Pulmonary artery endothelial cell (primary cell): ENCODE measurements around the gene AGTPBP1. TPM values are rescaled to one million over a fixed set of nuclear protein-coding genes. Genes with fewer than 3 reads are reported as not detected.
"Not testable (repeated sequence)": the region's sequence is repeated elsewhere in the genome, so short reads cannot be mapped to it uniquely, and the experiment has no call there.

Source experiments
- DNase-seq: peaks from one replicate; pipeline ENCODE4 v3.0.0-alpha.2; 2011; ENCODE audit warnings: low read depth, low spot score
- total RNA-seq: library from RNA; depleted of rRNA; stranded (reverse); fragments of >200 nt; gene quantifications from 2 replicates; pipeline ENCODE4 v1.2.3, GENCODE V29; 2014

The AGTPBP1 gene, protein sequence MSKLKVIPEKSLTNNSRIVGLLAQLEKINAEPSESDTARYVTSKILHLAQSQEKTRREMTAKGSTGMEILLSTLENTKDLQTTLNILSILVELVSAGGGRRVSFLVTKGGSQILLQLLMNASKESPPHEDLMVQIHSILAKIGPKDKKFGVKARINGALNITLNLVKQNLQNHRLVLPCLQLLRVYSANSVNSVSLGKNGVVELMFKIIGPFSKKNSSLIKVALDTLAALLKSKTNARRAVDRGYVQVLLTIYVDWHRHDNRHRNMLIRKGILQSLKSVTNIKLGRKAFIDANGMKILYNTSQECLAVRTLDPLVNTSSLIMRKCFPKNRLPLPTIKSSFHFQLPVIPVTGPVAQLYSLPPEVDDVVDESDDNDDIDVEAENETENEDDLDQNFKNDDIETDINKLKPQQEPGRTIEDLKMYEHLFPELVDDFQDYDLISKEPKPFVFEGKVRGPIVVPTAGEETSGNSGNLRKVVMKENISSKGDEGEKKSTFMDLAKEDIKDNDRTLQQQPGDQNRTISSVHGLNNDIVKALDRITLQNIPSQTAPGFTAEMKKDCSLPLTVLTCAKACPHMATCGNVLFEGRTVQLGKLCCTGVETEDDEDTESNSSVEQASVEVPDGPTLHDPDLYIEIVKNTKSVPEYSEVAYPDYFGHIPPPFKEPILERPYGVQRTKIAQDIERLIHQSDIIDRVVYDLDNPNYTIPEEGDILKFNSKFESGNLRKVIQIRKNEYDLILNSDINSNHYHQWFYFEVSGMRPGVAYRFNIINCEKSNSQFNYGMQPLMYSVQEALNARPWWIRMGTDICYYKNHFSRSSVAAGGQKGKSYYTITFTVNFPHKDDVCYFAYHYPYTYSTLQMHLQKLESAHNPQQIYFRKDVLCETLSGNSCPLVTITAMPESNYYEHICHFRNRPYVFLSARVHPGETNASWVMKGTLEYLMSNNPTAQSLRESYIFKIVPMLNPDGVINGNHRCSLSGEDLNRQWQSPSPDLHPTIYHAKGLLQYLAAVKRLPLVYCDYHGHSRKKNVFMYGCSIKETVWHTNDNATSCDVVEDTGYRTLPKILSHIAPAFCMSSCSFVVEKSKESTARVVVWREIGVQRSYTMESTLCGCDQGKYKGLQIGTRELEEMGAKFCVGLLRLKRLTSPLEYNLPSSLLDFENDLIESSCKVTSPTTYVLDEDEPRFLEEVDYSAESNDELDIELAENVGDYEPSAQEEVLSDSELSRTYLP
- total RNA-seq = 23.2 and 24.5 TPM in 2 replicates

DNA sequence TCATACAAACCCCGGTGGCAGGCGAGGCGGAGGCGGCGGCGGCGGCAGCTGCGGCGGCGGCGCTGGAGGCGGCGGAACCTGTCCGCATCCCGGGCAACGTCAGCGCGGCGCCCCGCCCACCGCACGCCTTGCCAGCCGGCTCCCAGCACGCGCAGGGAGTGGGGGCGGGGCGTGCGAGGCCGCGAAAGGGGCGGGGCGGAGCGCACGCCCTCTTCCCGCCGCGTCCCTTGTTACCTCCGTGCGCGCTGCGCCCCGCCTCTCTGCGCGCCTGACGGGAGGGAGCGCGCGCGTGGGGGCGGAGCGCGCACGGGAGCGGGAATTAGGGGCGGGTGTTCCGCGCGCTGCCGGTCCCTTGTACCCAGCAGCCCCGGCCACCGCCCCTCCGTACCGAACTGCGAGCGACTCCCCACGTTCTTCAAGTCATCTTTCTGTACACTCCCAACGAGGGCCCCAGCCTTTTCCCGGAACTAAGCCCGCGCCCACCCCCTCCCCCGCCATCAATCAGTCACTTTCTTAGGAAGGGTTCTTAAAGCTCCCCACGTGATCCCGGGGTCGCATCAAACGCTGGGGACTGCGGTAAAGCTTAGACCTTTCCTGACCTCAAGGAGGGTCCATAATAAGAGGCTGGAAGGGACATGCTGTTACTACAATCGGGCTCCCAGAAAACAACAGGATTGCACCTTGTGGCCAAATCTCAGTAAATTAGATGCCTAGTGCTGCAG lies at the start of gene AGTPBP1:
AGTPBP1 (minus strand) TSS at position 80 of the 722 bp plus-strand sequence. CDS start 29,421 bp downstream, outside the sequence.
- peak; percentile 76 for DNase-seq

DNA sequence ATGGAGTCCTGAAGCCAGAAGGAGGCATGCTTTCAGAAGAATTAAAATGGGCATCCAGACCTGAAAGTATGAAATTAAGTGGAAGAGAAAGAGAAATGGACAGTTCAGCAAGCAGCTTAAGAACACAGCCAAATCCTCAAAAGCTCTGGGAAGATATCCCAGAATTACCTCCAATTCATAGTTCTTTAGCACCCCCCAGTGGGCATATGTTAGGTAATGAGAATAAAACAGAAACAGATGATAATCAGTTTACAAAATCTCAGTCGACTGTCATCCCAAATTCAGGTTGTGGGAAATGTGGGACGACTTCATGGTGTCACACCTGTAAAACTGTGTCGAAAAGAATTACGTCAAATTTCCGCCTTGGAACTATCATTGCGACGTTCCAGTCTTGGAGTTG lies 44.4 kb upstream of the AGTPBP1 start:
- not testable (repeated sequence) for DNase-seq

DNA sequence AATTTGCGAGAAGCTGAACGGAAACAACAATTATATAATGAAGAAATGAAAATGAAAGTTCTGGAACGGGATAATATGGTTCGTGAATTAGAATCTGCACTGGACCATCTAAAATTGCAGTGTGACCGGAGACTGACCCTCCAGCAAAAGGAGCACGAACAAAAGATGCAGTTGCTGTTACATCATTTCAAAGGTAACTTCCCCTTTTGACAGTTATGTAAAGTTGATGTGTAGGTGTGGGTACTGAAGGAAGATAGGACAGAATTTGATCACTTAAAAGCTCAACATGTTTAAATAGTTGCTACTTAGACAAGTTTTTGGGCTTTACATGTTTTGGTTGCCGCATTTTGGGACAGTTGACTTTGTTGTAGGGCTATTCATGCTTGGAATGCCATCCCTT lies 32.1 kb upstream of the AGTPBP1 start:
- DNase-seq = not testable (repeated sequence)

DNA sequence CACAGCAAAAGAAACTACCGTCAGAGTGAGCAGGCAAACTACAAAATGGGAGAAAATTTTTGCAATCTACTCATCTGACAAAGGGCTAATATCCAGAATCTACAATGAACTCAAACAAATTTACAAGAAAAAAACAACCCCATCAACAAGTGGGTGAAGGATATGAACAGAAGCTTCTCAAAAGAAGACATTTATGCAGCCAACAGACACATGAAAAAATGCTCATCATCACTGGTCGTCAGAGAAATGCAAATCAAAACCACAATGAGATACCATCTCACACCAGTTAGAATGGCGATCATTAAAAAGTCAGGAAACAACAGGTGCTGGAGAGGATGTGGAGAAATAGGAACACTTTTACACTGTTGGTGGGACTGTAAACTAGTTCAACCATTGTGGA lies 20.0 kb upstream of the AGTPBP1 start:
- not testable (repeated sequence) for DNase-seq

DNA sequence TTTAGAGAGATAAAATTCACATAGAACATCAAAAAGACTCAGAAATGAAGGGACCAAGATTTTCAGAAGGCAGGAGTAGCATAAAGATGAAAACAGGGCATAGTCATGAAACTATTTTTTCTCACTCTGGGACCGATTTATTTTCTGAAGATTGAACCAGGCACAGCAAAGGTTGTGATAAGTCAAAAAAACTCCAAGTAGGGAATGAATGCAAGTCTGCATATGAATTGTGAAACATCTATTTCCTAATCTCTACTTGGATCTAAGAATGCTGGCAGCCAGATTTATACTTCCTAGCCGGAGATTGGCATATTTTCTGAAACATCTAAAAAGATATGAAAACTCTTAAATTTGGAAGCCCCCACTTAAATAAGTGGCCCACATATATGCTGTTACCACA lies 16.0 kb upstream of the AGTPBP1 start:
- DNase-seq = not testable (repeated sequence)

DNA sequence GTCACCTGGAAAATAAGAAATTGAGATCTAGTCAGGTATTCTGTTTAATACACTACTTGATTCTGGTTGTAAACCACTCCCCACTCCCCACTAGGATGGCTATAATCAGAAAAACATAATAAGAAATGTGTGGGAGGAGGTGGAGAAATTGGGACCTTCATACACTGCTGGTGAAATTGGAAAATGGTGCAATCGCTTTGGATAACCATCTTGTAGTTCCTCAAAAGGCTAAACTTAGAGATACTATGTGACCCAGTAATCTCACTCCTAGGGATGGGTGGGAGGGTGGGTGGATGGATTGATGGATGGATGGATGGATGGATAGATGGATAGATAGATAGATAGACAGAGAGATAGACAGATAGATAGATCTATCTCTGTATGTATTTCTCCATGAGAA lies 14.5 kb upstream of the AGTPBP1 start:
- DNase-seq = not testable (repeated sequence)

DNA sequence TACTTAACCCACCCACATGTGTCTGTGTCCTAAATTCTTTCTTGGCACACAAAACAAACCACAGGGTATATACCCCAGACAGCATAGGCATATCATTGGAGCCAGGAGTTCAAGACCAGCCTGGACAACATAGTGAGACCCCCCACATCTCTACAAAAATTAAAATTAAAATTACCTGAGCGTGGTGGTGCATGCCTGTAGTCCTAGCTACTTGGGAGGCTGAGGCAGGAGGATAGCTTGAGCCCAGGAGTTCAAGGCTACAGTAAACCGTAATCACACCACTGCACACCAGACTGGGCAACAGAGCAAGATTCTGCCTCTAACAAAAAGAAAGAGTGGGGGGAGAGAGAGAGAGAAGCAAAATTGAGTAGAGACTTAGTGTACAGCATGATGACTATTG lies 4.6 kb upstream of the AGTPBP1 start:
- DNase-seq = no peak

DNA sequence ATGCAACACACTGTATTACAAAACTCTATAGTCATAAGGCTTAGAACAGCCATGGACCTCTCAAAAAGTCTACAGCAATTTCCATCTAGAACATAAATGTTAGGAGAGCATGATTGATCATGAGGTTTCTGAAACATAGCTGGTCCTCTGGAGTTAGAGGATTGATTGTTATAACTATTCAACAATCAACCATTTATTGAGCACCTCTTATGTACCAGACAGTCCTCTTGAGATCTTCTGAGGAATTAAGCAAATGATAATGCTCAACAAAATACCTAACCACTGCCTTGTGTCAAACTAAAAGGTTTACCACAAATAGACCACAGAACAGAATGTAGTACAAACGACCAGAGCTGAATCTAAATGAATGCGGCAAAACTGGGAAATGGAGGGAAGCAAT lies 3.4 kb upstream of the AGTPBP1 start:
- no peak for DNase-seq

DNA sequence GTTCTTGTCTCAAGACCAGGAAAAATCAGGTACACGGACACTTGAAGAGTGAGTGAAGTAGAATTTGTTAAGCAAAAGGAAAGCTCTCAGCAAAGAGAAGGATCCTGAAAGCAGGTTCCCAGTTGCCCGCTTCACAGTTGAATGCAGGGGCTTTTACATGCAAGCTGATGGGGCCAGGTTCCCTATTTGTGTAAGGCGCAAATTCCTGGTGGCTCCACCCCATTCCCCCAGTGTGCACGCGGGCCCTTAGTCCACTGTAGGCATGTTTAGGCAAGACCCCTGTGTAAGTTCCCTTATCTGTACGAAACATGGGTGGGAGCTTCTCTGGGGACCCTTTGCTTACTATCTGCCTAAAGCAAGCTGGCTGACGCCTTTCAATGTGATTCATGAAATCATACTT lies 2.7 kb upstream of the AGTPBP1 start:
- no peak for DNase-seq

DNA sequence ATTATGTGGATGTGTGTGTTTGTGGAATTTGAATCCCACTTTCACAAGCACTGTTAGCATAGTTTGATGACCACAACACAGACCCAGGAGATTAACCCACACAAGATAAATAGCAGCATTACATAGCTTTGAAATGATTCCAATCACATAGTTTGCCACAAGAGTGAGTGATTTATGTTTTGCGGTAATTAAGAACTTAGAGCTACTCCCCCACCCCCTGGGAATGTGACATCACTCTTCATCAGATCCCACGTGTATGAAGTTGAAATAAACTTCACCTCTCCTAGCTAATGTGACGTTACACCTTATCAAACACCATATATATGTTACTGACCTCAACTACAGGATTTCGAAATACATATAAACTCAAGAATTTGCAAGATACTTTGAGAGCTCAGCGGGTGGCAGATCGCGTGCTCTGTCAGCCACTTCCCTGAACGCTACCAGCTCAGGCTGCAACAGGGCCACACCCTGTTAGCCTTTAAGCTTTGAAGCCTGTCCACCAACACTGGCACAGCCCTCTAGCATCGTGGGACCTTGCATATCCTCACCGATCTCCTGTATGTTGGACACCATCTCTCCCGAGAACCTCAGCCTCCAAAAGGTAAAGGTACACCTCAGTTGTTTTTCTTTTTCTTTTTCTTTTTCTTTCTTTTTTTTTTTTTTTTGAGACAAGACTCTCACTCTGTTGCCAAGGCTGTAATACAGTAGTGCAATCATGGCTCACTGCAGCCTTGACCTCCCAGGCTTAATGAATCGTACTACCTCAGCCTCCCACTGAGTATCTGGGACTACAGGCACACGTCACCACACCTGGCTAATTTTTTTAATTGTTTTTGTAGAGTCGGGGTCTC lies 1.7 kb upstream of the AGTPBP1 start:
- DNase-seq = no peak

DNA sequence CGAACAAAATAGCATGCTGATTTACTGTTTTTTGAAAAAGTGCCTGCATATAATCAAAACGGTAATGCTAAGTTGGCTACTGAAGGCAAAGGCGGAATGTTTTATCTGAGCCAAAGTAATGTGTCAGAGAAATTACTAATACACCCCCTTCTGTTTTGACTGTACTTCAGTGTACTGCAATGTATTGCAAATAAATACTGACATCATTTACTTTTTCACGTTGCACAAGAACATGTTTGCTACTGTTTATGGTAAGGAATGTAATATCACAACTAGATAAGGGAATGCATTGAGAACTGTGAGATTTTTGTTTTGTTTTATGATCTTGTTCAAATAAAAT lies 813 bp upstream of the AGTPBP1 start:
- no peak for DNase-seq

DNA sequence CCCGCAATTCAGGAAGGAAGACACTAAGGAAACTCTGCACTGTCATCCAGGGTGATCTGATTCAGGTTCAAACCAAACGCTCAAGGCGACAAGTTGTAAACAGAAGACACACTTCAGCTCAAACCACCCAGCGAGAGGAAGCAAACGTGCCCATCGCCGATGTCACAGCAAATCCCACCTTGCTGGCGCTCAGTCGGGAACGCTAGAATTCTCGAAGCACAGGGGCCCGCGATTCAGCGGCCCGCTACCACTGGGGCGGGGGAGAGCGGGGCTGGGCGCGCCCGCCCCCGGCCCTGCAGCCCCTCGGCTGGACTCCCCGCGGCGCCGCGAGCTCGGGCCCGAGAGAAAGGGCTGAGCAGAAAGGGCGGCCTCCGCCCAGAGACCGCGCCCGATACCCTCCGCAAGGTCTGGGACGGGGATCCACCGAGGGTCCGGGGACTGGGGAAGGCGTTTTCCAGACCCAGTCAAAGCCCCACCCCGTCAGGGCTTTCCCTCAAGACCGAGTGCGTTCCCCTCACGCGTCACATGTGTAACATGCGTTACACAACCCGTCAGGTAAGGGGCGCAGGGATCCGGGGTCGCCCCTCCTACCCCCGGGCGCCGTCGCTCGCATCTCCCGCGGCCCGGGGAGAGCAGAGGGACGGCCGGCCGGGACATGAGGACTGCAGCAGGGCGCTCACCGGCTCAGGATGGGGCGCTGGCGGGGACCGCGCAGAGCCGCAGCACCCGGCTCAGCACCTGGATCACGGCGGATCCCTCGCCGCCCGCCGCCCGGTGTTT lies 469 bp downstream of the AGTPBP1 start:
- DNase-seq = no peak

DNA sequence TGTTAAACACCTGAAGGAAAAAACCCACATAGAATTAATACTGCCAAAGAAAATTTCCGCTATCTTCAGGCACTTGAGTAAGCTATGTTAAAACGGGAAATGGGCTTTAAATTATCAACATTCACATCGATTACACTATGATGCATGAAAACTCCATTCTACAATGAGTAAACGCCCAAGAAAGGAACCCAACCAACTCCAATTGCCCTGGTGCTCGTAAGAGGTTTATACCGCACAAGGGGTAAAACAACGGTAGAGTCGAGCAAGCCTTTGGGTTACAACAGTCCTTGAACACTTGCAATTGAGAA lies 1.0 kb downstream of the AGTPBP1 start:
- DNase-seq = no peak

DNA sequence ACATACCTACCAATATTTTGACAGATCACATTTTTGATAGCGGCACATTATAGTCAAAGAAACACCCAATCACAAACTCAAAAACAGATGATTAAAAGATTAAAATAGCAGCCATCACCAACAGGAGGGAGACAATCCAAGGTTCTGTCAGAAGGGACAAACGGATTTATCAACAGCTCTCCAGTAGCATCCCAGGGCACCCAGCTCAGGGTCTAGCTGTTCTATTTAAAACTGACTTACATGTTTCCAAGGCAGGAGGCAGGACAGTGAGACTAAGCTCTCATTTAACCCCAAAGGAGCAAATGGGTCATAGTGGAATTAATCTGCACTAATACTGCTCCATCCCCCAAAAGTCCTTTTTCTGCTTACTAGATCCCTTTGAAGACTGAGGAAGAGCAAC lies 3.2 kb downstream of the AGTPBP1 start:
- no peak for DNase-seq

DNA sequence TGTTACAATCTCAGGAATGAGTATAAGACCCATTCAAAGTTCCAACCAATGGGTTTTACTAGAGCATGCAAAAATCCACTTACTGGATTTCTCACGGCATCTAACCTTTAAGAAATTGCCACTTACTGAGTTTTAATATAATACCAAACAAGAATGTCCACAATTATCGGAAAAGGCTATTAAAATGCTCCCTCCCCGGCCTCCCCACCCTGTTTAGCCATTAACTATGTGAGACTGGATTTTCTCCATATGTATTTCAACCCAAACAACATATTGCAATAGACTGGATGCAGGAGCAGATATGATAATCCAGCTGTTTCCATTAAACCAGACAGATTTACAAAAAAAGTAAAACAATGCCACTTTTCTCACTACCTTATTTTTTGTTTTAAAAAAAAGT lies 4.1 kb downstream of the AGTPBP1 start:
- DNase-seq = no peak

DNA sequence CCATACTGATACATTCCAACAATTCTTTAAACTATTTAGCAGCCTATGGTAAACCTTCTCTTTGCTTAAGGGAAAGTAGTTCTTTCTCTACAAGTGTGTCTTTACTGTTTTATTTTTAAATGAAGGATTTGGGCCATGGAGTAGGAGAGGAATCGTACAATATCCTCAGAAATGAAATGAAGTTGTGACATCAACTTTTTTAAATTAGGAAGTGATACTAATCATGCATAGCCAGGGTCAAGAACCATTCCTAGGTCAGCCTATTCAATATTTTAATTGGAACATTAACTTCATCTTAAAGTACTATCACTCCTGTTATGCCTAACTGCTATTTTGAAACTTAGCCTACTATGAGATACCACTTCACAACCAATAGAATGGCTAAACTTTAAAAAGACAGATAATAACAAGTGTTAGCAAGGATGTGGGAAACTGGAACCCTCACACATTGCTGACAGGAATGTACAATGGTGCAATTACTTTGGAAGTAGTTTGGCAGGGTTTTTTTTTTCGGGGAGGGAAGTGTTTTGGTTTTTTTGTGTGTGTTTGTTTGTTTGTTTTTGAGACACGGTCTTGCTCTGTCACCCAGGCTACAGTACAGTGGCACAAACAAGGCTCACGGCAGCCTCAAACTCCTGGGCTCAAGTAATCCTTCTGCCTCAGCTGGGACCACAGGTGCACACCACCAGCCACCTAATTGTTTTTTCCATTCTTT lies 10.7 kb downstream of the AGTPBP1 start:
- DNase-seq = no peak

DNA sequence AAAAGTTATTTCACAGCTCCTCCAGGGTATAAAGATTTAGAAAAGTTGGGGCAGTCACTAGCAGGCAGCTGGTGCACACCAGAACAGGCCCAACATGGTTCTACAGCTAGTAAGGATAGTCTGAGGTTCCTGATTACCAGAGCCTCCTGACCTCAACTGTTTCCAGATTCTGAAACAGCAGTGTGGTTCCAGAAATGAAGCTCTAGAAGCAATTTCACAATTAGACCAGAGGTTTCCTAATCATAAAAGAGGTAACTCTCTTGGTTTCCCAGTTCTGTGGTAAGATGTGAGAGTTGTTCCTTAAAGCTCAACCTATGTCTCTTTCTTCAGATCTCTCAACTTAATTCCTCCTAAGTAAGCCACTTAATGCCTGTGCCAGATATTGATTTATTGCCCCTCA lies 11.9 kb downstream of the AGTPBP1 start:
- no peak for DNase-seq

DNA sequence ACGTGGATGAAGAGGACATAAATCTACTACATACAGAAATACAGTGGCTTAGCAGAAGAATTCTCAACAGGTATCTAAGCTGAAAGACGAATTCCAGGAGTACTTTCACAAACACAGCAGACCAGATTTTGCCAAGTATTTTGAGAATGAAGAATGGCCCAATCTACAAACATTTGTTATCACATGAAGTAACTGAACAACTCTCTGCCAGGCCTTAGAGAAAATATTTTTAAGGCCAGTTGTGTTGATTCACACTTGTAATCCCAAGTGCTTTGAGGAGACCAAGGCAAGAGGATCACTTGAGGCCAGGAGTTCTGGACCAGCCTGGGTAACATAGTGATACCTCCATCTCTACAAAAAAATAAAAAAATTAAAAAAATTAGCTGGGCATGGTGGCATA lies 14.3 kb downstream of the AGTPBP1 start:
- DNase-seq = no peak

DNA sequence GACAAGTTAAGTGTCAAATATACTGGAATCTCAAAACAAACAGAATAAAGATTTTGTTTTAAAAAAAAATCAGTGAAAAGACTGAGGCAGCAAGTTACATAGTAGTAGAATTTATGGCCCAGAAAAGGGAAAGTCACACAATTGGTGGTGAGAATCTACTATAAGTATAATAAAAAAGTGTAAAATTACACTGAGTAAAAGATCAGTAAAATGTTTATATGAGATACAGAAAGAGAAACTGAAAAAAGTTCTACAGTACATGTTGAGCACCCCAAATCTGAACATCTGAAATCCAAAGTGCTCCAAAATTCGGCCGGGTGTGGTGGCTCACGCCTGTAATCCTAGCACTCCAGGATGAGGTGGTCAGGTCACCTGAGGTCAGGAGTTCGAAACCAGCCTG lies 15.0 kb downstream of the AGTPBP1 start:
- DNase-seq = no peak
